GM18498 (cell line): ENCODE results near the gene PI16.
"Not testable (repeated sequence)": the region's sequence is repeated elsewhere in the genome, so short reads cannot be mapped to it uniquely, and the experiment has no call there.

Experiments used
- ATAC-seq: cut with Tn5 transposase; IDR thresholded peaks from one replicate; pipeline ENCODE4 v1.9.1; 2021; ENCODE audit warnings: mild to moderate bottlenecking, moderate library complexity; ENCODE audit not compliant: unreplicated experiment

The PI16 gene

GRCh38 chr6:36971921-36972673 is 17.6 kb downstream of the PI16 start:
- no peak for ATAC-seq

GRCh38 chr6:36973190-36973589 is 18.7 kb downstream of the PI16 start:
- no peak for ATAC-seq

- no peak for ATAC-seq
Measured at GRCh38 chr6:36973647-36974046, 19.1 kb downstream of the PI16 start.

GRCh38 chr6:36975231-36976006 is 20.9 kb downstream of the PI16 start:
- no peak for ATAC-seq

- no peak for ATAC-seq
Measured at GRCh38 chr6:36976007-36976264, 21.4 kb downstream of the PI16 start.

GRCh38 chr6:36976509-36976908 is 22.0 kb downstream of the PI16 start:
- ATAC-seq, result no peak

GRCh38 chr6:36976931-36977330 is 22.4 kb downstream of the PI16 start:
- no peak for ATAC-seq

GRCh38 chr6:36977470-36977941 is 23.0 kb downstream of the PI16 start:
- ATAC-seq, result no peak

- ATAC-seq, result no peak
Measured at GRCh38 chr6:36978421-36979346, 24.1 kb downstream of the PI16 start.

- no peak for ATAC-seq
Measured at GRCh38 chr6:36979347-36979742, 24.8 kb downstream of the PI16 start.

- no peak for ATAC-seq
Measured at GRCh38 chr6:36980129-36980528, 25.6 kb downstream of the PI16 start.

GRCh38 chr6:36980876-36981619 is 26.5 kb downstream of the PI16 start:
- no peak for ATAC-seq

- no peak for ATAC-seq
Measured at GRCh38 chr6:36983538-36983937, 29.0 kb downstream of the PI16 start.

GRCh38 chr6:36984581-36985416 is 30.3 kb downstream of the PI16 start:
- no peak for ATAC-seq

- ATAC-seq, result no peak
Measured at GRCh38 chr6:36985417-36985807, 30.9 kb downstream of the PI16 start.

- peak; percentile 94 for ATAC-seq
Measured at GRCh38 chr6:36985808-36986703, 31.5 kb downstream of the PI16 start, which contains the start of gene MTCH1. Gene MTCH1, minus strand, starts transcription at chr6:36986196. Its CDS starts 23 bp downstream, at chr6:36986173.

GRCh38 chr6:36986704-36987047 is 32.1 kb downstream of the PI16 start:
- ATAC-seq, result no peak

GRCh38 chr6:36989264-36989663 is 34.7 kb downstream of the PI16 start:
- ATAC-seq, result no peak

GRCh38 chr6:36990401-36990800 is 35.9 kb downstream of the PI16 start:
- not testable (repeated sequence) for ATAC-seq
